GDM1 (cell line): ENCODE results near the gene FGFBP2.
"Not testable (repeated sequence)": the region's sequence is repeated elsewhere in the genome, so short reads cannot be mapped to it uniquely, and the experiment has no call there.

ENCODE experiments used
- DNase-seq: peaks from one replicate; lab custom pipeline; 2025; lab: John Stamatoyannopoulos, UW

The FGFBP2 gene

GRCh38 chr4:15930314-15930713, 32.7 kb downstream of the FGFBP2 start:
- no peak for DNase-seq

GRCh38 chr4:15929540-15929939, 33.4 kb downstream of the FGFBP2 start:
- no peak for DNase-seq

GRCh38 chr4:15928883-15929282, 34.1 kb downstream of the FGFBP2 start:
- DNase-seq: no peak

- DNase-seq: no peak
Observed at GRCh38 chr4:15926486-15926885, 36.5 kb downstream of the FGFBP2 start.

- no peak for DNase-seq
Observed at GRCh38 chr4:15925830-15926229, 37.1 kb downstream of the FGFBP2 start.

GRCh38 chr4:15921592-15921932, 41.4 kb downstream of the FGFBP2 start:
- DNase-seq: no peak

GRCh38 chr4:15920723-15921591, 42.0 kb downstream of the FGFBP2 start:
- DNase-seq: no peak

GRCh38 chr4:15918484-15919129, 44.4 kb downstream of the FGFBP2 start:
- no peak for DNase-seq

GRCh38 chr4:15917297-15917696, 45.7 kb downstream of the FGFBP2 start:
- no peak for DNase-seq

GRCh38 chr4:15916358-15916757, 46.6 kb downstream of the FGFBP2 start:
- not testable (repeated sequence) for DNase-seq

- no peak for DNase-seq
Observed at GRCh38 chr4:15914736-15915135, 48.2 kb downstream of the FGFBP2 start.

- DNase-seq: no peak
Observed at GRCh38 chr4:15914291-15914690, 48.7 kb downstream of the FGFBP2 start.

- no peak for DNase-seq
Observed at GRCh38 chr4:15913631-15913970, 49.4 kb downstream of the FGFBP2 start.

GRCh38 chr4:15912961-15913630, 49.9 kb downstream of the FGFBP2 start:
- DNase-seq: no peak

GRCh38 chr4:15912236-15912635, 50.7 kb downstream of the FGFBP2 start:
- no peak for DNase-seq
